ENCODE measurements around the gene HACD1.

The HACD1 gene

GRCh38 chr10:17659365-17659764 lies 42.2 kb upstream of the HACD1 start:
- in situ Hi-C loops (cut with HindIII; ENCODE audit: low sequenced_read_pairs) = no loop called here
- H3K4me3 ChIP-seq (ENCODE audit: low read depth, low read length) = no peak overlapping the region
- DNase-seq (ENCODE audit: low read depth) = no peak
- no peak for TF ChIP-seq CTCF (IDR thresholded peaks at IDR 0.05; ENCODE audit: low read depth, low read length, missing control alignments)

DNA sequence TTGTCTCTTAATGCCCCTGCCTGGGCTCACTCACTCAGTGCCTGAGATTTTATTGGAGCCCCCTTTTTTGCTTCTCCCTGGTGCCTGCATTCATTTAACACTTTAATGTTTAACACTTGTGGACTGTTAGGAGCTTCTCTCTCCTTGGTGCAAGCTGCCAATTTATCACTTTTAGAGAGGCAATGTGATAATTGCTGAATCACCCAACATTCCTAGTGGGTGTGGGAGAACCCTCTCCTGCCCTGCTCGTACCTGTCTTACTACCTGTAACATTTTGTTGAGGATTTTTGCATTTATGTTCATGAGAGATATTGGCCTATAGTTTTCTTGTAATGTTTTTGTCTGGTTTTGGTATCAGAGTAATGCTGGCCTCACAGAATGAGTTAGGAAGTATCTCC lies 39.9 kb upstream of the HACD1 start:
- no peak overlapping the region for H3K4me3 ChIP-seq (ENCODE audit: low read depth, low read length)
- in situ Hi-C loops (cut with HindIII; ENCODE audit: low sequenced_read_pairs) = no loop called here
- no peak for DNase-seq (ENCODE audit: low read depth)
- TF ChIP-seq CTCF (IDR thresholded peaks at IDR 0.05; ENCODE audit: low read depth, low read length, missing control alignments) = no peak

- H3K4me3 ChIP-seq (ENCODE audit: low read depth, low read length) = no peak overlapping the region
- TF ChIP-seq CTCF (IDR thresholded peaks at IDR 0.05; ENCODE audit: low read depth, low read length, missing control alignments) = no peak
- no peak for DNase-seq (ENCODE audit: low read depth)
- in situ Hi-C loops (cut with HindIII; ENCODE audit: low sequenced_read_pairs) = no loop called here
Measured at GRCh38 chr10:17655567-17656146, 38.5 kb upstream of the HACD1 start.

- no peak for TF ChIP-seq CTCF (IDR thresholded peaks at IDR 0.05; ENCODE audit: low read depth, low read length, missing control alignments)
- H3K4me3 ChIP-seq (ENCODE audit: low read depth, low read length) = no peak overlapping the region
- in situ Hi-C loops (cut with HindIII; ENCODE audit: low sequenced_read_pairs) = no loop called here
- no peak for DNase-seq (ENCODE audit: low read depth)
Measured at GRCh38 chr10:17655009-17655408, 37.8 kb upstream of the HACD1 start.

- DNase-seq (ENCODE audit: low read depth) = no peak
- in situ Hi-C loops (cut with HindIII; ENCODE audit: low sequenced_read_pairs) = no loop called here
- H3K4me3 ChIP-seq (ENCODE audit: low read depth, low read length) = no peak overlapping the region
- no peak for TF ChIP-seq CTCF (IDR thresholded peaks at IDR 0.05; ENCODE audit: low read depth, low read length, missing control alignments)
Measured at GRCh38 chr10:17652585-17652984, 35.4 kb upstream of the HACD1 start.

DNA sequence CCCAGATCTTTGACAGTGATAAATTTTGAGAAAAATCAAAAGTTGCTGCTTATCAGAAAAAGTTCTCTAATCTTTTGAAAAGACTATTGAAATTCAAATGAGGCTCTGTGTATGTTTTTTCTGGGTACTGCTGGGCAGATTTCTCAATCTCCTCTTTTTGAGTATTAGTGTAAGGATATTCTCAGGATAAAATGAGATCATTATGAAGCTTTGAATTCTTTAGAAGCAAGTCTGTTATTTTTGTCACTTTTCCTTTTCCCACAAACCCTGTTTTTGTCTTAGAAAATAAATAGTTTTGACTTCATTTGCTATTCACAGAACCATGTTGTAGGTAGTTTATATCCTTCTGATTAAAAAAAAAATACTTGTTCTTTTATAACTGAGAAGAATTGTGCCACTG lies 34.7 kb upstream of the HACD1 start:
- no peak overlapping the region for H3K4me3 ChIP-seq (ENCODE audit: low read depth, low read length)
- DNase-seq (ENCODE audit: low read depth) = peak; percentile 19
- in situ Hi-C loops (cut with HindIII; ENCODE audit: low sequenced_read_pairs) = no loop called here
- TF ChIP-seq CTCF (IDR thresholded peaks at IDR 0.05; ENCODE audit: low read depth, low read length, missing control alignments) = no peak

DNA sequence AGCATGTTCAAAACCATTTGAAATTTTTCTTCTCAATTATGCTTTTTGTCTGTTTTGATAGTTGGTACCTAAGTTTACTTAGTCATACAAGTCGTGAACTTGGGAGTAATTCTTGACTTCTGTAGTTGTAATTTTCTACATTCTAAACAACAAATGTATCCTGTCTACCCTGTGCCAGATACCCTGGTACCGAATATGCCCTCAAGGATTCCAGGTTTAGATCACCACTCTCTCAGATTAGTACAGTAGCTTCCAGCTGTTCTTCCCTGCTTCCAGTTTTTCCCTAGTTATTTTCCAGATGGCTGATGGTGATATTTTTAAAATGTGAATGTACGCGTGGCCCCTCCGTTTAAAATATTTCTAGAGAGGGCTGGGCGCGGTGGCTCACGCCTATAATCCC lies 33.2 kb upstream of the HACD1 start:
- no peak for TF ChIP-seq CTCF (IDR thresholded peaks at IDR 0.05; ENCODE audit: low read depth, low read length, missing control alignments)
- in situ Hi-C loops (cut with HindIII; ENCODE audit: low sequenced_read_pairs) = no loop called here
- H3K4me3 ChIP-seq (ENCODE audit: low read depth, low read length) = no peak overlapping the region
- no peak for DNase-seq (ENCODE audit: low read depth)
